ENCODE measurements around the gene SLCO3A1. TPM values are rescaled to one million over a fixed set of nuclear protein-coding genes. Genes with fewer than 3 reads are reported as not detected.

The SLCO3A1 gene
- total RNA-seq, 1 experiment from 2014 or later = 9.1 TPM

DNA sequence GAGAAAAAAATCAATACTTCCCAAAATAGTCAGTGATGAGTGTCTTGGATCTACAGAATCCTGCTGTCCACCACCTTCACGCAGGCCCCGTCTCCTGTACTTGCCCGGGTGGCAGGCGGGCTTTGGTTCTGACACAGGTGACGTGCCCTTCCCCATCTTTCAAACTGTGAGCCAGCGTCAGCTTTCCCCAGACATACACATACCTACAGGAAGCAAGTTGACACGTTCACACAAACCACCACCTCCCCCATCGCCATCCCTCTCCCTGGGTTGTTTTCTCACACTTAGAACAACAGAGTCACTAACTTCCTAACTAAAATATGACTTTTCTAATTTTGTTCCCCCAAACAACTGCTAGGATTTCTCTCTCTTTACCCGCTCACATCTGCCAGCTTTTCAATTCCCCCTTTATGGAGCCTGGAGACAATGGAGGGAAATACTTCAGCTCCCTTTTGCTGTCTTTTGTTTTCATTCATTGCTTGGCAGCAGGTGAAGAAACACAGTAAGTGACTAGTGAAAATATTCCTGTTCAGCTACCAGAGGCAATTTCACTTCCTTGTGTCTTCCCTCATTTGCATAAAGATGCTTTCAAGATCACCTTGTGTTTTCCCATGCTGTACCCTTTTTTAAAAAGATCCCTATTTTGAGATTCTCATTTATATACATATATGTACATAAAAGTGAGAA is 248.3 kb downstream of the SLCO3A1 start:
- Mint-ChIP-seq H3K9me3 (peaks cover 10% of the 10 kb centered on the region), H3K36me3 (peaks cover 11% of the 10 kb centered on the region), H3K27ac (peak overlapping the region; percentile 33), H3K4me3 (no peak overlapping the region), H3K27me3 (ENCODE audit: low read depth) (no peaks in the 10 kb centered on the region), H3K4me1 (peaks cover 57% of the 10 kb centered on the region)
- TF ChIP-seq MXD4 (CRISPR knock-in tag; IDR thresholded peaks at IDR 0.05; ENCODE audit: borderline replicate concordance) (no peak), RORB (CRISPR knock-in tag; IDR thresholded peaks at IDR 0.05) (no peak), ETV6 (CRISPR knock-in tag; IDR thresholded peaks at IDR 0.05) (no peak), TEAD4 (CRISPR knock-in tag; IDR thresholded peaks at IDR 0.05) (no peak), ZNF232 (CRISPR knock-in tag; IDR thresholded peaks at IDR 0.05) (no peak), KAT7 (CRISPR knock-in tag; IDR thresholded peaks at IDR 0.05; ENCODE audit: borderline replicate concordance) (no peak), FOXP1 (CRISPR knock-in tag; IDR thresholded peaks at IDR 0.05; ENCODE audit: borderline replicate concordance) (no peak), EMX1 (CRISPR knock-in tag; IDR thresholded peaks at IDR 0.05) (no peak), IRF2 (CRISPR knock-in tag; IDR thresholded peaks at IDR 0.05; ENCODE audit: borderline replicate concordance, low read depth) (no peak)
- TF ChIP-seq, protein P1, sequence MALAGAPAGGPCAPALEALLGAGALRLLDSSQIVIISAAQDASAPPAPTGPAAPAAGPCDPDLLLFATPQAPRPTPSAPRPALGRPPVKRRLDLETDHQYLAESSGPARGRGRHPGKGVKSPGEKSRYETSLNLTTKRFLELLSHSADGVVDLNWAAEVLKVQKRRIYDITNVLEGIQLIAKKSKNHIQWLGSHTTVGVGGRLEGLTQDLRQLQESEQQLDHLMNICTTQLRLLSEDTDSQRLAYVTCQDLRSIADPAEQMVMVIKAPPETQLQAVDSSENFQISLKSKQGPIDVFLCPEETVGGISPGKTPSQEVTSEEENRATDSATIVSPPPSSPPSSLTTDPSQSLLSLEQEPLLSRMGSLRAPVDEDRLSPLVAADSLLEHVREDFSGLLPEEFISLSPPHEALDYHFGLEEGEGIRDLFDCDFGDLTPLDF (CRISPR knock-in tag; IDR thresholded peaks at IDR 0.05) = no peak
- TF ChIP-seq, protein P2, sequence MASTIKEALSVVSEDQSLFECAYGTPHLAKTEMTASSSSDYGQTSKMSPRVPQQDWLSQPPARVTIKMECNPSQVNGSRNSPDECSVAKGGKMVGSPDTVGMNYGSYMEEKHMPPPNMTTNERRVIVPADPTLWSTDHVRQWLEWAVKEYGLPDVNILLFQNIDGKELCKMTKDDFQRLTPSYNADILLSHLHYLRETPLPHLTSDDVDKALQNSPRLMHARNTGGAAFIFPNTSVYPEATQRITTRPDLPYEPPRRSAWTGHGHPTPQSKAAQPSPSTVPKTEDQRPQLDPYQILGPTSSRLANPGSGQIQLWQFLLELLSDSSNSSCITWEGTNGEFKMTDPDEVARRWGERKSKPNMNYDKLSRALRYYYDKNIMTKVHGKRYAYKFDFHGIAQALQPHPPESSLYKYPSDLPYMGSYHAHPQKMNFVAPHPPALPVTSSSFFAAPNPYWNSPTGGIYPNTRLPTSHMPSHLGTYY (CRISPR knock-in tag; IDR thresholded peaks at IDR 0.05) = no peak
- TF ChIP-seq, protein P3, sequence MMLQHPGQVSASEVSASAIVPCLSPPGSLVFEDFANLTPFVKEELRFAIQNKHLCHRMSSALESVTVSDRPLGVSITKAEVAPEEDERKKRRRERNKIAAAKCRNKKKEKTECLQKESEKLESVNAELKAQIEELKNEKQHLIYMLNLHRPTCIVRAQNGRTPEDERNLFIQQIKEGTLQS (CRISPR knock-in tag; conservative IDR thresholded peaks at IDR 0.05) = no peak
- TF ChIP-seq, protein P4, sequence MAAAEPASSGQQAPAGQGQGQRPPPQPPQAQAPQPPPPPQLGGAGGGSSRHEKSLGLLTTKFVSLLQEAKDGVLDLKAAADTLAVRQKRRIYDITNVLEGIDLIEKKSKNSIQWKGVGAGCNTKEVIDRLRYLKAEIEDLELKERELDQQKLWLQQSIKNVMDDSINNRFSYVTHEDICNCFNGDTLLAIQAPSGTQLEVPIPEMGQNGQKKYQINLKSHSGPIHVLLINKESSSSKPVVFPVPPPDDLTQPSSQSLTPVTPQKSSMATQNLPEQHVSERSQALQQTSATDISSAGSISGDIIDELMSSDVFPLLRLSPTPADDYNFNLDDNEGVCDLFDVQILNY (CRISPR knock-in tag; IDR thresholded peaks at IDR 0.05) = no peak
- TF ChIP-seq, protein P5, sequence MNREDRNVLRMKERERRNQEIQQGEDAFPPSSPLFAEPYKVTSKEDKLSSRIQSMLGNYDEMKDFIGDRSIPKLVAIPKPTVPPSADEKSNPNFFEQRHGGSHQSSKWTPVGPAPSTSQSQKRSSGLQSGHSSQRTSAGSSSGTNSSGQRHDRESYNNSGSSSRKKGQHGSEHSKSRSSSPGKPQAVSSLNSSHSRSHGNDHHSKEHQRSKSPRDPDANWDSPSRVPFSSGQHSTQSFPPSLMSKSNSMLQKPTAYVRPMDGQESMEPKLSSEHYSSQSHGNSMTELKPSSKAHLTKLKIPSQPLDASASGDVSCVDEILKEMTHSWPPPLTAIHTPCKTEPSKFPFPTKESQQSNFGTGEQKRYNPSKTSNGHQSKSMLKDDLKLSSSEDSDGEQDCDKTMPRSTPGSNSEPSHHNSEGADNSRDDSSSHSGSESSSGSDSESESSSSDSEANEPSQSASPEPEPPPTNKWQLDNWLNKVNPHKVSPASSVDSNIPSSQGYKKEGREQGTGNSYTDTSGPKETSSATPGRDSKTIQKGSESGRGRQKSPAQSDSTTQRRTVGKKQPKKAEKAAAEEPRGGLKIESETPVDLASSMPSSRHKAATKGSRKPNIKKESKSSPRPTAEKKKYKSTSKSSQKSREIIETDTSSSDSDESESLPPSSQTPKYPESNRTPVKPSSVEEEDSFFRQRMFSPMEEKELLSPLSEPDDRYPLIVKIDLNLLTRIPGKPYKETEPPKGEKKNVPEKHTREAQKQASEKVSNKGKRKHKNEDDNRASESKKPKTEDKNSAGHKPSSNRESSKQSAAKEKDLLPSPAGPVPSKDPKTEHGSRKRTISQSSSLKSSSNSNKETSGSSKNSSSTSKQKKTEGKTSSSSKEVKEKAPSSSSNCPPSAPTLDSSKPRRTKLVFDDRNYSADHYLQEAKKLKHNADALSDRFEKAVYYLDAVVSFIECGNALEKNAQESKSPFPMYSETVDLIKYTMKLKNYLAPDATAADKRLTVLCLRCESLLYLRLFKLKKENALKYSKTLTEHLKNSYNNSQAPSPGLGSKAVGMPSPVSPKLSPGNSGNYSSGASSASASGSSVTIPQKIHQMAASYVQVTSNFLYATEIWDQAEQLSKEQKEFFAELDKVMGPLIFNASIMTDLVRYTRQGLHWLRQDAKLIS (CRISPR knock-in tag; IDR thresholded peaks at IDR 0.05; ENCODE audit: borderline replicate concordance) = no peak
- TF ChIP-seq, protein P6, sequence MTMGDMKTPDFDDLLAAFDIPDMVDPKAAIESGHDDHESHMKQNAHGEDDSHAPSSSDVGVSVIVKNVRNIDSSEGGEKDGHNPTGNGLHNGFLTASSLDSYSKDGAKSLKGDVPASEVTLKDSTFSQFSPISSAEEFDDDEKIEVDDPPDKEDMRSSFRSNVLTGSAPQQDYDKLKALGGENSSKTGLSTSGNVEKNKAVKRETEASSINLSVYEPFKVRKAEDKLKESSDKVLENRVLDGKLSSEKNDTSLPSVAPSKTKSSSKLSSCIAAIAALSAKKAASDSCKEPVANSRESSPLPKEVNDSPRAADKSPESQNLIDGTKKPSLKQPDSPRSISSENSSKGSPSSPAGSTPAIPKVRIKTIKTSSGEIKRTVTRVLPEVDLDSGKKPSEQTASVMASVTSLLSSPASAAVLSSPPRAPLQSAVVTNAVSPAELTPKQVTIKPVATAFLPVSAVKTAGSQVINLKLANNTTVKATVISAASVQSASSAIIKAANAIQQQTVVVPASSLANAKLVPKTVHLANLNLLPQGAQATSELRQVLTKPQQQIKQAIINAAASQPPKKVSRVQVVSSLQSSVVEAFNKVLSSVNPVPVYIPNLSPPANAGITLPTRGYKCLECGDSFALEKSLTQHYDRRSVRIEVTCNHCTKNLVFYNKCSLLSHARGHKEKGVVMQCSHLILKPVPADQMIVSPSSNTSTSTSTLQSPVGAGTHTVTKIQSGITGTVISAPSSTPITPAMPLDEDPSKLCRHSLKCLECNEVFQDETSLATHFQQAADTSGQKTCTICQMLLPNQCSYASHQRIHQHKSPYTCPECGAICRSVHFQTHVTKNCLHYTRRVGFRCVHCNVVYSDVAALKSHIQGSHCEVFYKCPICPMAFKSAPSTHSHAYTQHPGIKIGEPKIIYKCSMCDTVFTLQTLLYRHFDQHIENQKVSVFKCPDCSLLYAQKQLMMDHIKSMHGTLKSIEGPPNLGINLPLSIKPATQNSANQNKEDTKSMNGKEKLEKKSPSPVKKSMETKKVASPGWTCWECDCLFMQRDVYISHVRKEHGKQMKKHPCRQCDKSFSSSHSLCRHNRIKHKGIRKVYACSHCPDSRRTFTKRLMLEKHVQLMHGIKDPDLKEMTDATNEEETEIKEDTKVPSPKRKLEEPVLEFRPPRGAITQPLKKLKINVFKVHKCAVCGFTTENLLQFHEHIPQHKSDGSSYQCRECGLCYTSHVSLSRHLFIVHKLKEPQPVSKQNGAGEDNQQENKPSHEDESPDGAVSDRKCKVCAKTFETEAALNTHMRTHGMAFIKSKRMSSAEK (CRISPR knock-in tag; IDR thresholded peaks at IDR 0.05; ENCODE audit: borderline replicate concordance) = no peak
- DNase-seq (ENCODE audit: low spot score) (no peak), ATAC-seq (no peak)
- CTCF ChIA-PET = interaction anchor here (0.9 to 1.7 kb wide), 5 partner anchors 10 to 215 kb away, joined by 3 read pairs; no protein-coding TSS in a partner anchor
- POLR2A ChIA-PET = no interaction called here
